HAP-1 (cell line): ENCODE data around the gene TMEM150A.
A peak's percentile ranks its signal among the peaks of the same experiment; 100 is the strongest.
"Not testable (repeated sequence)": the region's sequence is repeated elsewhere in the genome, so short reads cannot be mapped to it uniquely, and the experiment has no call there.

Source experiments
- DNase-seq, 2 experiments: peaks; one replicate each; pipeline ENCODE4 v3.0.0-alpha.2; 2016 to 2020; ENCODE audit warnings: low spot score in 2 of 2
- H3K27me3 ChIP-seq: fragments of 250-450 bp; sonication (Bioruptor Pico); 2 replicates; pipeline ENCODE4 v1.5.1; 2020; ENCODE audit warnings: low read depth, mild to moderate bottlenecking, moderate library complexity
- H3K36me3 ChIP-seq: fragments of 250-450 bp; sonication (Bioruptor Pico); replicated peaks from 2 replicates; pipeline ENCODE4 v1.5.1; 2020; ENCODE audit warnings: mild to moderate bottlenecking
- H3K4me1 ChIP-seq: fragments of 250-450 bp; sonication (Bioruptor Pico); 2 replicates; pipeline ENCODE4 v1.5.1; 2020; ENCODE audit warnings: mild to moderate bottlenecking
- H3K4me3 ChIP-seq: fragments of 250-450 bp; sonication (Bioruptor Pico); 2 replicates; pipeline ENCODE4 v1.5.1; 2020; ENCODE audit warnings: mild to moderate bottlenecking, moderate library complexity
- H3K9me3 ChIP-seq: fragments of 250-450 bp; sonication (Bioruptor Pico); 2 replicates; pipeline ENCODE4 v1.5.1; 2020; ENCODE audit warnings: mild to moderate bottlenecking, moderate library complexity
- in situ Hi-C: fragments of 300-500 bp; cut with MboI; formaldehyde crosslinking; loops from 3 replicates; pipeline ENCODE4 v1.14.3; 2020; ENCODE audit warnings: low sequenced_read_pairs, inconsistent platforms, mixed read lengths

TMEM150A gene

GRCh38 chr2:85605406-85606115 lies 3.1 kb upstream of the TMEM150A start:
- Histone ChIP-seq H3K9me3 (no peaks in the 10 kb centered on the region), H3K4me1 (peaks cover 19% of the 10 kb centered on the region), H3K4me3 (no peak overlapping the region), H3K36me3 (peaks cover 26% of the 10 kb centered on the region), H3K27me3 (no peaks in the 10 kb centered on the region)
- in situ Hi-C loops, result no loop called here
- DNase-seq, result peak; percentile 60 to 83

GRCh38 chr2:85604568-85605339 lies 2.3 kb upstream of the TMEM150A start:
- peaks cover 24% of the 10 kb centered on the region for H3K36me3 ChIP-seq
- no peaks in the 10 kb centered on the region for H3K27me3 ChIP-seq
- no peak overlapping the region for H3K4me3 ChIP-seq
- no peaks in the 10 kb centered on the region for H3K9me3 ChIP-seq
- in situ Hi-C loops, result loop anchor here (5.0 kb wide), 1 partner anchor 42 kb away; the partner anchor contains the start of gene GGCX
- no peak for DNase-seq
- peaks cover 19% of the 10 kb centered on the region for H3K4me1 ChIP-seq

- DNase-seq, H3K4me3 ChIP-seq, H3K9me3 ChIP-seq, H3K27me3 ChIP-seq: not testable (repeated sequence)
- H3K36me3 ChIP-seq, result peaks cover 22% of the 10 kb centered on the region
- in situ Hi-C loops, result loop anchor here (5.0 kb wide), 1 partner anchor 42 kb away; the partner anchor contains the start of gene GGCX
- H3K4me1 ChIP-seq, result peaks cover 19% of the 10 kb centered on the region
Measured at GRCh38 chr2:85604133-85604444, 1.6 kb upstream of the TMEM150A start.

GRCh38 chr2:85601771-85602475 lies 575 bp downstream of the TMEM150A start:
- Histone ChIP-seq H3K9me3 (no peaks in the 10 kb centered on the region), H3K4me1 (peaks cover 19% of the 10 kb centered on the region), H3K36me3 (peaks cover 22% of the 10 kb centered on the region), H3K27me3 (no peaks in the 10 kb centered on the region), H3K4me3 (peak overlapping the region; percentile 71)
- in situ Hi-C loops, result loop anchor here (5.0 kb wide), 1 partner anchor 40 kb away; the partner anchor contains the start of gene GGCX
- no peak for DNase-seq

GRCh38 chr2:85600951-85601770 lies 1.3 kb downstream of the TMEM150A start:
- in situ Hi-C loops, result loop anchor here (5.0 kb wide), 1 partner anchor 39 kb away; the partner anchor contains the start of gene GGCX
- DNase-seq, result no peak
- Histone ChIP-seq H3K27me3 (no peaks in the 10 kb centered on the region), H3K4me3 (no peak overlapping the region; the same call in 1 of the 2 replicates), H3K9me3 (no peaks in the 10 kb centered on the region), H3K36me3 (peaks cover 26% of the 10 kb centered on the region), H3K4me1 (peaks cover 17% of the 10 kb centered on the region)

- in situ Hi-C loops, result loop anchor here (5.0 kb wide), 1 partner anchor 38 kb away; the partner anchor contains the start of gene GGCX
- Histone ChIP-seq H3K36me3 (peaks cover 26% of the 10 kb centered on the region), H3K4me3 (no peak overlapping the region), H3K4me1 (peaks cover 7% of the 10 kb centered on the region), H3K27me3 (no peaks in the 10 kb centered on the region), H3K9me3 (no peaks in the 10 kb centered on the region)
- no peak for DNase-seq
Measured at GRCh38 chr2:85600235-85600575, 2.3 kb downstream of the TMEM150A start.

- Histone ChIP-seq H3K4me1 (peaks cover 4% of the 10 kb centered on the region; the same call in 1 of the 2 replicates), H3K36me3 (peaks cover 26% of the 10 kb centered on the region), H3K9me3 (no peaks in the 10 kb centered on the region), H3K4me3 (no peak overlapping the region), H3K27me3 (no peaks in the 10 kb centered on the region)
- no peak for DNase-seq
- in situ Hi-C loops, result loop anchor here (5.0 kb wide), 1 partner anchor 37 kb away; the partner anchor contains the start of gene GGCX
Measured at GRCh38 chr2:85599468-85600234, 2.8 kb downstream of the TMEM150A start.

GRCh38 chr2:85598594-85599340 lies 3.7 kb downstream of the TMEM150A start:
- DNase-seq, result no peak
- no peak overlapping the region for H3K4me3 ChIP-seq
- in situ Hi-C loops, result no loop called here
- H3K27me3 ChIP-seq, result no peaks in the 10 kb centered on the region
- peaks cover 26% of the 10 kb centered on the region for H3K36me3 ChIP-seq
- peaks cover 7% of the 10 kb centered on the region; the same call in 1 of the 2 replicates for H3K4me1 ChIP-seq
- no peaks in the 10 kb centered on the region for H3K9me3 ChIP-seq

GRCh38 chr2:85597241-85597640 lies 5.3 kb downstream of the TMEM150A start:
- in situ Hi-C loops, result no loop called here
- no peak for DNase-seq

GRCh38 chr2:85596486-85597143 lies 5.9 kb downstream of the TMEM150A start:
- H3K4me3 ChIP-seq, result peak overlapping the region; percentile 73
- no peaks in the 10 kb centered on the region for H3K27me3 ChIP-seq
- H3K4me1 ChIP-seq, result peaks cover 7% of the 10 kb centered on the region; the same call in 1 of the 2 replicates
- no peak for DNase-seq
- peaks cover 26% of the 10 kb centered on the region for H3K36me3 ChIP-seq
- no peaks in the 10 kb centered on the region for H3K9me3 ChIP-seq
- in situ Hi-C loops, result no loop called here

More at GRCh38 chr2:85597241-85597640, 5.3 kb downstream of the TMEM150A start:
- no peak overlapping the region for H3K4me3 ChIP-seq
- no peaks in the 10 kb centered on the region for H3K27me3 ChIP-seq
- H3K36me3 ChIP-seq, result peaks cover 26% of the 10 kb centered on the region
- peaks cover 7% of the 10 kb centered on the region; the same call in 1 of the 2 replicates for H3K4me1 ChIP-seq
- H3K9me3 ChIP-seq, result no peaks in the 10 kb centered on the region

GRCh38 chr2:85596026-85596333 lies 6.5 kb downstream of the TMEM150A start:
- in situ Hi-C loops, result no loop called here
- Histone ChIP-seq H3K4me3 (peak overlapping the region; percentile 73), H3K9me3 (no peaks in the 10 kb centered on the region), H3K4me1 (peaks cover 7% of the 10 kb centered on the region; the same call in 1 of the 2 replicates), H3K36me3 (peaks cover 24% of the 10 kb centered on the region), H3K27me3 (no peaks in the 10 kb centered on the region)
- peak in 1 of 2 experiments; percentile 33 for DNase-seq
